ENCODE results near the gene MISP.

The MISP gene

GRCh38 chr19:778910-779653 lies 28.2 kb downstream of the MISP start:
- no peak for TF ChIP-seq CTCF (IDR thresholded peaks at IDR 0.05; ENCODE audit: control insufficient read depth, extremely low read depth, insufficient read depth)
- DNase-seq (ENCODE audit: low read depth) = no peak
- no peak overlapping the region for H3K4me3 ChIP-seq (ENCODE audit: low read depth, low read length)

GRCh38 chr19:780935-781334 lies 30.0 kb downstream of the MISP start:
- no peak overlapping the region for H3K4me3 ChIP-seq (ENCODE audit: low read depth, low read length)
- no peak for TF ChIP-seq CTCF (IDR thresholded peaks at IDR 0.05; ENCODE audit: control insufficient read depth, extremely low read depth, insufficient read depth)
- no peak for DNase-seq (ENCODE audit: low read depth)

- TF ChIP-seq CTCF (IDR thresholded peaks at IDR 0.05; ENCODE audit: control insufficient read depth, extremely low read depth, insufficient read depth) = no peak
- no peak overlapping the region for H3K4me3 ChIP-seq (ENCODE audit: low read depth, low read length)
- no peak for DNase-seq (ENCODE audit: low read depth)
These were observed 30.9 kb downstream of the MISP start for GRCh38 chr19:781800-782184.

DNA sequence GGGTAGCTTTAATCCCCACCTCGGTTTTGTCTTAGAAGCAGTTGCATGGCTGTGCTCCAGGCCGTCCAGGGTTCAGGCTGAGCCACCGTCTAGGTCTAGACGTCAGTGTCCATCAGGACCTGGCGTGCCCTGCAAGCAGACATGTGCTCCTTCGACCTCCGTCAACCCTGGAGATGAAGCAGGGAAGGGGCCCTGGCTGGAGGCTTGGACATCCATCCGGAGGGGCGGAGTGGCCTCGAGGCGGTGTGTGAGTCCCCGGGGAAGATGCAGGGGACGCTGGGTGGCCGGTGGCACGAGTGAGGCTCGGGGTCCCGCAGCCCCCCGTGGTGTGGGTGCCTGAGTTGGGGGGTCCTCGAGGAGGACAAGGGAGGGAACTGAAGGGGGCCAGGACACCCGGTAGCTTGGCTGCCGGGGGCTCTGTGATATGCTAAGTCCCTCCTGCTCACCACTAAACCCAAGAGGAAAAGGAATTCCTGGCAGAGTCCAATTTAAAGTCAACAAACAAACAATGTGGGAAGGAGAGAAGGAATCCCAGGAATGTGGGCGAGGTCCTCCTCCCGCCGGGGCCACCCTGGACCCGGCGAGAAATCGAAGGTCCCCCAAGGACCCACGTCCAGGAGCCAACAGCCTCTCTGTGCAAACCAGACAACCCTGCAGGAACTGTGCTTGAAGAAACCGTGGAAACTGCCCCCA lies 31.4 kb downstream of the MISP start:
- TF ChIP-seq CTCF (IDR thresholded peaks at IDR 0.05; ENCODE audit: control insufficient read depth, extremely low read depth, insufficient read depth) = no peak
- no peak for DNase-seq (ENCODE audit: low read depth)
- H3K4me3 ChIP-seq (ENCODE audit: low read depth, low read length) = no peak overlapping the region

- H3K4me3 ChIP-seq (ENCODE audit: low read depth, low read length) = no peak overlapping the region
- TF ChIP-seq CTCF (IDR thresholded peaks at IDR 0.05; ENCODE audit: control insufficient read depth, extremely low read depth, insufficient read depth) = no peak
- no peak for DNase-seq (ENCODE audit: low read depth)
These were observed 32.2 kb downstream of the MISP start for GRCh38 chr19:782878-783668.

DNA sequence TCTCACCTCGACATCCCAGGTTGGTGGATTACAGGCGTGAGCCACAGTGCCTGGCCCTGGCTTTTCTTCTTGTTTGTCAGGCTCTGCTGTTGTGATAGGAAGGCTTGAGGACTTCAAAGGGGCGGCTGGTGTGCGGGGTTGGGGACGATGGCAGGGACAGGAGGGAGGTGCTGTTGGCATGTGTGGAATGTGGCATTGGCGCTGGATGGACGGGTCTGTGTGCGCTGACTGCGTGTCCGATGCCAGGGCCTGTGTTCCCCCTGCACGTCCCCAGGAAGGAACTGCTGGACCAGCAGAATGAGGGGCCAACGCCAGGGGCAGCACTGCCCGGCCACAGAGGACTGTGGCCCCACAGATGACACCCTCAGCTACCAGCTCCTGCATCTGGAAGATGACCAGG lies 33.6 kb downstream of the MISP start:
- DNase-seq (ENCODE audit: low read depth) = no peak
- no peak overlapping the region for H3K4me3 ChIP-seq (ENCODE audit: low read depth, low read length)
- no peak for TF ChIP-seq CTCF (IDR thresholded peaks at IDR 0.05; ENCODE audit: control insufficient read depth, extremely low read depth, insufficient read depth)
